Nephron (organoid): ENCODE results near the gene DIMT1.

ENCODE experiments used
- H3K27ac Mint-ChIP-seq, 3 experiments: 2 replicates each; pipeline ENCODE4 v1.8.0; 2020; ENCODE audit warnings: mixed read lengths in 3 of 3, mild to moderate bottlenecking in 2 of 3, moderate library complexity in 1 of 3
- H3K27me3 Mint-ChIP-seq: 2 replicates; pipeline ENCODE4 v1.8.0; 2021; ENCODE audit warnings: low read depth, mild to moderate bottlenecking, moderate library complexity, mixed read lengths
- H3K36me3 Mint-ChIP-seq: 2 replicates; pipeline ENCODE4 v1.8.0; 2020; ENCODE audit warnings: low read depth, mixed read lengths
- H3K4me1 Mint-ChIP-seq: 2 replicates; pipeline ENCODE4 v1.8.0; 2020; ENCODE audit warnings: mixed read lengths
- H3K4me3 Mint-ChIP-seq, 3 experiments: 2 replicates each; pipeline ENCODE4 v1.8.0; 2020; ENCODE audit warnings: mild to moderate bottlenecking in 3 of 3, mixed read lengths in 3 of 3, moderate library complexity in 2 of 3
- H3K9me3 Mint-ChIP-seq: 2 replicates; pipeline ENCODE4 v1.8.0; 2020; ENCODE audit warnings: mixed read lengths
- TF ChIP-seq, protein P1 (sequence below), 3 experiments: fragments of 200-600 bp; sonication (generic); IDR thresholded peaks; one replicate each; pipeline ENCODE4 v1.5.0; 2021; ENCODE audit warnings: antibody characterized with exemption in 3 of 3; ENCODE audit not compliant: unreplicated experiment in 3 of 3

DIMT1 gene

DNA sequence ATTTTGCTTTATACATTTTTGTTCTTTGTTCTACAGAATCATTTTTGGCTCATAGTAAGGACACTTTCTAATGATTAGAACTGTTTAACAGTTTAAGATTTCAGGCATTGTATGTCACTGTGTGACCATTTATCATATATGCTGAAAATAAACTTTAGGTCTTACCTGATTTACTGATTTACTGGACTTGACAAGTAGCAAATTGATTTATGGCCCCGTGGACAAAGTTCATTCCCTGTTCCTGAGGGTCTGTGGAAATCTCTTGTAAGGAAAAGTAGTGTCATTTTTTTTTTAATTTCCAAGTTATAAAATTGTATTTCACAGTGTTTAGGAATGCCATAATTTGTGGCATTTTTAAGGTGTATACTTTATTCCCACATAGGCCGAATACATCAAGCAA is 57.0 kb downstream of the DIMT1 start:
- Mint-ChIP-seq H3K9me3 (no peaks in the 10 kb centered on the region), H3K4me3 (no peak overlapping the region), H3K36me3 (peaks cover 33% of the 10 kb centered on the region), H3K27me3 (no peaks in the 10 kb centered on the region), H3K4me1 (peaks cover 4% of the 10 kb centered on the region), H3K27ac (no peak overlapping the region)
- TF ChIP-seq, protein P1, sequence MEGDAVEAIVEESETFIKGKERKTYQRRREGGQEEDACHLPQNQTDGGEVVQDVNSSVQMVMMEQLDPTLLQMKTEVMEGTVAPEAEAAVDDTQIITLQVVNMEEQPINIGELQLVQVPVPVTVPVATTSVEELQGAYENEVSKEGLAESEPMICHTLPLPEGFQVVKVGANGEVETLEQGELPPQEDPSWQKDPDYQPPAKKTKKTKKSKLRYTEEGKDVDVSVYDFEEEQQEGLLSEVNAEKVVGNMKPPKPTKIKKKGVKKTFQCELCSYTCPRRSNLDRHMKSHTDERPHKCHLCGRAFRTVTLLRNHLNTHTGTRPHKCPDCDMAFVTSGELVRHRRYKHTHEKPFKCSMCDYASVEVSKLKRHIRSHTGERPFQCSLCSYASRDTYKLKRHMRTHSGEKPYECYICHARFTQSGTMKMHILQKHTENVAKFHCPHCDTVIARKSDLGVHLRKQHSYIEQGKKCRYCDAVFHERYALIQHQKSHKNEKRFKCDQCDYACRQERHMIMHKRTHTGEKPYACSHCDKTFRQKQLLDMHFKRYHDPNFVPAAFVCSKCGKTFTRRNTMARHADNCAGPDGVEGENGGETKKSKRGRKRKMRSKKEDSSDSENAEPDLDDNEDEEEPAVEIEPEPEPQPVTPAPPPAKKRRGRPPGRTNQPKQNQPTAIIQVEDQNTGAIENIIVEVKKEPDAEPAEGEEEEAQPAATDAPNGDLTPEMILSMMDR (IDR thresholded peaks at IDR 0.05; ENCODE audit: unreplicated experiment in 3 of 3), result no peak

DNA sequence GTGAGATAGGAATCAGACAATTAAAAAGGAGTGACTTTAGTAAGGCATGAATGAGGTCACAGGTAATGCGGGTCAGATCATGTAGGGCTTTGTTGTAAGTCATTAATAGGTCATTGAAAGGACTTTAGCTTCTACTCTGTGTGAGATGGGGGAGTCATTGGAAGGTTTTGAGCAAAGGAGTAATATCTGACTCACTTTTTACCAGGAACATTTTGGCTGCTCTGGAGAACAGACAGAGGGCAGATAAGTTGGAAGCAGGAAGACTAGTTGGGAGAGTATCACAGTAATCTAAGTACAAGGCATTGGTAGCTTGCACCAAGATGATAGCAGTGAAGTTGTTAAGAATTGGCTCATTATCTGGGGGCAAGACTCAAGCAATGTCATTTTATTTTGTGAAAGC is 60.3 kb downstream of the DIMT1 start:
- Mint-ChIP-seq H3K27ac (no peak overlapping the region), H3K9me3 (no peaks in the 10 kb centered on the region), H3K27me3 (no peaks in the 10 kb centered on the region), H3K4me1 (no peaks in the 10 kb centered on the region), H3K4me3 (no peak overlapping the region), H3K36me3 (peaks cover 15% of the 10 kb centered on the region)
- TF ChIP-seq, protein P1 (IDR thresholded peaks at IDR 0.05; ENCODE audit: unreplicated experiment in 3 of 3), result no peak

DNA sequence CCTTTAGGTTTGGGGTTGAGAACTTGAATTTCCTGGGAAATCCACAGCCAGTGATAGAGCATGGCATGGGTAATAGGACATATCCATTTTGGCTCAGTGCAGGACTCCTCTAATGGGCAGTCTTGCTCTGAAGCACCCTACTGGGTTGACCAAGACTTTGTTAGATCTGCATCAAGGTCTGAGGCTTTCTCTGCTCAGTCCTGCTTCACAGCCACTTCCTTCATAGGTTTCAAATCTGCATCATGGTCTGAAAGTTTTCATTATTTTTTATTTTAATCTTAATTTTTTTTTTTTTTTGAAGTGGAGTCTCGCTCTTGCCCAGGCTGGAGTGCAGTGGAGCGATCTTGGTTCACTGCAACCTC is 61.2 kb downstream of the DIMT1 start:
- peaks cover 15% of the 10 kb centered on the region for H3K36me3 Mint-ChIP-seq
- H3K9me3 Mint-ChIP-seq, result no peaks in the 10 kb centered on the region
- no peaks in the 10 kb centered on the region for H3K4me1 Mint-ChIP-seq
- no peaks in the 10 kb centered on the region for H3K27me3 Mint-ChIP-seq
- TF ChIP-seq, protein P1 (IDR thresholded peaks at IDR 0.05; ENCODE audit: unreplicated experiment in 3 of 3), result no peak
- H3K27ac Mint-ChIP-seq, result no peak overlapping the region
- no peak overlapping the region for H3K4me3 Mint-ChIP-seq

DNA sequence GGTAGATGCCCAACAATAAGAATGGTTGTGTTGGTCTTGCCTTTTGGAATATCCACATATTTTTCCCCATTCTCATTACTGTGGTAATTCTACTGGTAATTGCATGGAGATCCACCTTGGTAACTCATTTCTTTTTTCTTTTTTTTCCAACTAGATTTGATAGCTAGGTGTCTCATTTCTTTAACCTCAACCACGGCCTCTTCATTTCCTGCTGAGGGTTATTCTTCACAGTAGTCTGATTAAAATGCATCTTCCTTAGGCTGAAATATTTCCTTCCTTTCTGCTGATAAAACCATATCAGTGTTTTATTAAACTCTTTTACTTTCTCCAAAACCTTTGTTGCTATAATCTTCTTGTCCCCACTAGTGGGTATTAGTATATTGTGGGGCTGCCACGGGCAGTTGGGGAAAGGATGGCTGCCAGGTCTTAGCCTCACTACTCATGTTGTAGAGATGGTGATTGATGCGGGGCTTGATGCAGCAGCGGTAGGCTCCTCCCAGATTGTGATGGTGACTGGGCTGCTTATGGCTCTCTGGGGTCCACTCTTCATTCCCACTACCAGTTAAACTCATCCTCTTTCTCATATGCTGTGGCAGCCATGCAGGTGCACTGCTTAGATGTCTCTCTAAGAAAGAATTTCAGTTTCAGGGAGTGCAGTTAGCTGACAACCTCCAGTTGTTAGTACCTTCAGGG is 61.8 kb downstream of the DIMT1 start:
- Mint-ChIP-seq H3K36me3 (peaks cover 15% of the 10 kb centered on the region), H3K4me1 (no peaks in the 10 kb centered on the region), H3K27ac (no peak overlapping the region), H3K4me3 (no peak overlapping the region), H3K27me3 (no peaks in the 10 kb centered on the region), H3K9me3 (no peaks in the 10 kb centered on the region)
- TF ChIP-seq, protein P1 (IDR thresholded peaks at IDR 0.05; ENCODE audit: unreplicated experiment in 3 of 3), result no peak

DNA sequence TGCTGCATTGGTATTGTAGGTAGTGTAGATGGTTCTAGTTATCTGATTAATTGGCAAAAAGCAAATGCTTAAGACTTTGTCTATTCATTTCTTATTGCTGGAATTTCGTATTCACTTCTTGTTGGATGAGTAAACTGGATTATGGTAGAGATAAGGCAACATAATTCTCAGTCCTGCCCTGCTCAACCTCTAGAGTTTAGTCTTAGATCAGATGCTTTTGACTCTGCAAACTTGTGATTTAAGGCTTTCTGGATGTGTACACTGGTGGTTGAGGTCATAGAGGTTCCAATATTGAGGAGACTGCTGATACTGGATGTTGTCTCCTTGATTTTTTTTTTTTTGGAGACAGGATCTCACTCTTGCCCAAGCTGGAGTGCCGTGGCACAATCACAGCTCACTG is 62.7 kb downstream of the DIMT1 start:
- H3K36me3 Mint-ChIP-seq, result peaks cover 15% of the 10 kb centered on the region
- TF ChIP-seq, protein P1 (IDR thresholded peaks at IDR 0.05; ENCODE audit: unreplicated experiment in 3 of 3), result no peak
- no peaks in the 10 kb centered on the region for H3K9me3 Mint-ChIP-seq
- no peak overlapping the region for H3K27ac Mint-ChIP-seq
- peaks cover 2% of the 10 kb centered on the region for H3K4me1 Mint-ChIP-seq
- no peak overlapping the region for H3K4me3 Mint-ChIP-seq
- no peaks in the 10 kb centered on the region for H3K27me3 Mint-ChIP-seq

DNA sequence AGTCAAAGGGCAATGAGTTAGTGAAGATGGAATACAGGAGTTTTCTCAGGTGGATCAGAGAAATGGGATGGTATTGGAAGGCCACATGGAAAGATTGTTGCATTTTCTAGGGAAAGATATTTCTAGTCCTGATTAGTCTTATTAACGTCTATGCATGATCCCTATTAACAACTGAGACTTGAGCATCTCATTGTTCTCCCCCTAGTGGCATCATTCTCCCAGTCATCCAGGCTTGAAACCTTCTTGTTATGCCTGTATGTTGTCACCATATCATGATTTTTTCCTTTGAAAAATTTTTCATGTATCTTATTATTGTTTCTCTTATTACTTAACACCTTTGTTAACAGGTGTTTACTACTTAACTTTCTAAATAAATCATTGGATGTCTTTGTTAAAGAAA is 63.3 kb downstream of the DIMT1 start:
- H3K4me3 Mint-ChIP-seq, result no peak overlapping the region
- H3K9me3 Mint-ChIP-seq, result no peaks in the 10 kb centered on the region
- H3K4me1 Mint-ChIP-seq, result peaks cover 5% of the 10 kb centered on the region
- H3K27ac Mint-ChIP-seq, result no peak overlapping the region
- H3K36me3 Mint-ChIP-seq, result peaks cover 15% of the 10 kb centered on the region
- H3K27me3 Mint-ChIP-seq, result no peaks in the 10 kb centered on the region
- TF ChIP-seq, protein P1 (IDR thresholded peaks at IDR 0.05; ENCODE audit: unreplicated experiment in 3 of 3), result peak in 2 of 3 experiments; percentile 14 to 23
